HEK293 (cell line): Measurements from ENCODE around the gene ETV6.

Source experiments
- CTCF ChIA-PET: fragments of 350-600 bp; formaldehyde crosslinking; extraction: SDS; loops from one replicate; lab custom pipeline; 2021; ENCODE audit warnings: antibody characterized with exemption; lab: Yijun Ruan, JAX
- POLR2A ChIA-PET: fragments of 300-600 bp; formaldehyde crosslinking; extraction: SDS; loops from one replicate; lab custom pipeline; 2020; ENCODE audit warnings: antibody characterized with exemption, inconsistent platforms; lab: Yijun Ruan, JAX
- H3K27ac ChIP-seq: fragments of 200-500 bp; sonication (Bioruptor generic); 2 replicates; pipeline ENCODE4 v1.5.1; 2014; ENCODE audit warnings: low read depth, low read length, control low read depth, inconsistent platforms; ENCODE audit errors: extremely low read depth
- H3K36me3 ChIP-seq, 2 experiments: fragments of 200-500 bp in 1 of 2; sonication (Bioruptor generic) in 1 of 2; 1 replicate in 1 of 2; 2 replicates in 1 of 2; pipeline ENCODE4 v1.5.1; 2014 to 2017; ENCODE audit warnings: inconsistent platforms in 2 of 2, low read length in 2 of 2; ENCODE audit not compliant: control insufficient read depth in 2 of 2, insufficient read depth in 1 of 2
- H3K4me1 ChIP-seq: fragments of 200-500 bp; sonication (Bioruptor generic); 2 replicates; pipeline ENCODE4 v1.5.1; 2014; ENCODE audit warnings: mild to moderate bottlenecking, low read length, inconsistent platforms; ENCODE audit not compliant: control insufficient read depth, insufficient read depth
- H3K4me3 ChIP-seq: 2 replicates; pipeline ENCODE4 v1.5.1; 2011; ENCODE audit warnings: low read depth, mild to moderate bottlenecking, control low read depth, low read length, moderate library complexity
- H3K9me3 ChIP-seq: fragments of 200-500 bp; sonication (Bioruptor generic); 2 replicates; pipeline ENCODE4 v1.5.1; 2014; ENCODE audit warnings: low read depth, low read length, inconsistent platforms; ENCODE audit not compliant: control insufficient read depth, insufficient read depth
- ATF2 ChIP-seq: fragments of 450-650 bp; formaldehyde crosslinking; IDR thresholded peaks from 2 replicates; pipeline ENCODE4 v1.5.1; 2016; ENCODE audit warnings: missing biosample characterization, missing genetic modification characterization, low read depth
- IKZF3 ChIP-seq: fragments of 450-650 bp; IDR thresholded peaks from 2 replicates; pipeline ENCODE4 v1.5.0; 2018; ENCODE audit warnings: missing biosample characterization, mild to moderate bottlenecking, missing genetic modification characterization, moderate library complexity
- KLF8 ChIP-seq: fragments of 450-650 bp; formaldehyde crosslinking; IDR thresholded peaks from 2 replicates; pipeline ENCODE4 v1.5.1; 2016; ENCODE audit warnings: missing biosample characterization, missing genetic modification characterization
- SCRT2 ChIP-seq: fragments of 450-650 bp; formaldehyde crosslinking; IDR thresholded peaks from 2 replicates; pipeline ENCODE4 v1.5.1; 2016; ENCODE audit warnings: missing biosample characterization, missing genetic modification characterization
- SP2 ChIP-seq: fragments of 450-650 bp; formaldehyde crosslinking; IDR thresholded peaks from 2 replicates; pipeline ENCODE4 v1.5.1; 2016; ENCODE audit warnings: missing biosample characterization, missing genetic modification characterization
- ZNF112 ChIP-seq: fragments of 450-650 bp; formaldehyde crosslinking; IDR thresholded peaks from 2 replicates; pipeline ENCODE4 v1.5.0; 2017; ENCODE audit warnings: missing biosample characterization, missing genetic modification characterization
- ZNF138 ChIP-seq: fragments of 450-650 bp; formaldehyde crosslinking; IDR thresholded peaks from 2 replicates; pipeline ENCODE4 v1.5.1; 2016; ENCODE audit warnings: missing biosample characterization, missing genetic modification characterization, borderline replicate concordance
- ZNF157 ChIP-seq: fragments of 450-650 bp; formaldehyde crosslinking; IDR thresholded peaks from 2 replicates; pipeline ENCODE4 v1.5.1; 2016; ENCODE audit warnings: missing biosample characterization, missing genetic modification characterization
- ZNF169 ChIP-seq: fragments of 450-650 bp; formaldehyde crosslinking; IDR thresholded peaks from 2 replicates; pipeline ENCODE4 v1.5.1; 2016; ENCODE audit warnings: missing biosample characterization, missing genetic modification characterization
- ZNF214 ChIP-seq: fragments of 450-650 bp; formaldehyde crosslinking; IDR thresholded peaks from 2 replicates; pipeline ENCODE4 v1.5.1; 2017; ENCODE audit warnings: missing biosample characterization, mild to moderate bottlenecking, missing genetic modification characterization, borderline replicate concordance
- ZNF223 ChIP-seq: fragments of 450-650 bp; formaldehyde crosslinking; IDR thresholded peaks from 2 replicates; pipeline ENCODE4 v1.5.1; 2016; ENCODE audit warnings: missing biosample characterization, missing genetic modification characterization
- ZNF350 ChIP-seq: fragments of 450-650 bp; formaldehyde crosslinking; IDR thresholded peaks from 2 replicates; pipeline ENCODE4 v1.5.0; 2017; ENCODE audit warnings: missing biosample characterization, mild to moderate bottlenecking, missing genetic modification characterization
- ZNF37A ChIP-seq: fragments of 450-650 bp; IDR thresholded peaks from 2 replicates; pipeline ENCODE4 v1.5.1; 2018; ENCODE audit warnings: missing biosample characterization, missing genetic modification characterization
- ZNF514 ChIP-seq: fragments of 450-650 bp; formaldehyde crosslinking; IDR thresholded peaks from 2 replicates; pipeline ENCODE4 v1.5.1; 2016; ENCODE audit warnings: missing biosample characterization, missing genetic modification characterization
- ZNF585B ChIP-seq: fragments of 450-650 bp; formaldehyde crosslinking; IDR thresholded peaks from 2 replicates; pipeline ENCODE4 v1.5.1; 2016; ENCODE audit warnings: missing biosample characterization, missing genetic modification characterization
- ZNF701 ChIP-seq: fragments of 450-650 bp; formaldehyde crosslinking; IDR thresholded peaks from 2 replicates; pipeline ENCODE4 v1.5.1; 2016; ENCODE audit warnings: missing biosample characterization, missing genetic modification characterization
- ZNF704 ChIP-seq: fragments of 450-650 bp; formaldehyde crosslinking; IDR thresholded peaks from 2 replicates; pipeline ENCODE4 v1.5.1; 2016; ENCODE audit warnings: missing biosample characterization, missing genetic modification characterization
- ZNF76 ChIP-seq: fragments of 450-650 bp; formaldehyde crosslinking; IDR thresholded peaks from 2 replicates; pipeline ENCODE4; 2016; ENCODE audit warnings: low read depth, missing biosample characterization, missing genetic modification characterization, borderline replicate concordance
- ZNF777 ChIP-seq: fragments of 450-650 bp; formaldehyde crosslinking; IDR thresholded peaks from 2 replicates; pipeline ENCODE4 v1.5.1; 2017; ENCODE audit warnings: missing biosample characterization, missing genetic modification characterization, borderline replicate concordance
- ZNF843 ChIP-seq: fragments of 450-650 bp; formaldehyde crosslinking; IDR thresholded peaks from 2 replicates; pipeline ENCODE4 v1.5.1; 2016; ENCODE audit warnings: missing biosample characterization, missing genetic modification characterization
- TF ChIP-seq, protein P1 (sequence below): fragments of 450-650 bp; formaldehyde crosslinking; IDR thresholded peaks from 2 replicates; pipeline ENCODE4 v1.5.1; 2016; ENCODE audit warnings: missing biosample characterization, missing genetic modification characterization
- TF ChIP-seq, protein P2 (sequence below): fragments of 450-650 bp; formaldehyde crosslinking; IDR thresholded peaks from 2 replicates; pipeline ENCODE4 v1.5.1; 2016; ENCODE audit warnings: missing biosample characterization, missing genetic modification characterization
- TF ChIP-seq, protein P3 (sequence below): fragments of 450-650 bp; formaldehyde crosslinking; IDR thresholded peaks from 2 replicates; pipeline ENCODE4 v1.5.0; 2017; ENCODE audit warnings: missing biosample characterization, missing genetic modification characterization, borderline replicate concordance
- TF ChIP-seq, protein P4 (sequence below): fragments of 450-650 bp; formaldehyde crosslinking; IDR thresholded peaks from 2 replicates; pipeline ENCODE4 v1.5.1; 2016; ENCODE audit warnings: missing biosample characterization, missing genetic modification characterization

ETV6 gene

DNA sequence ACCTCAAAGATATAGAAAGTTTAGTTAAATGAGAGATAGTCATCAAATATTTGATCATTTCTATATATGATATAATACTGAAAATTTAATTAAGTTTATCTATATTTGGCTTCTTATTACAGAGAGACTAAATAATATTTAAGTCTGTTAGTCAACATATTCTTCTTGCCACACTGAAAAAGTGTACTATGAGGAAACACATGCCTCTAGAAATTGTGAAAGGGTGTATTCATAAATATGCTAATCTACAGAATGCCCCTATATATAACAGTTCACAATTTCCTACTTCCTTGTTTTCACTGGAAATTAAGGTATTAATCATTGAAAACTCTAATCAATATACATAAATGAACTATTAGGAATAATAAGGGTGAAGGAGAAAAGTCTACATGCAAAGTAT lies 31.4 kb upstream of the ETV6 start:
- ChIA-PET CTCF (interaction anchor here (0.5 kb wide), 1 partner anchor 414 kb away, joined by 3 read pairs; no protein-coding TSS in a partner anchor), POLR2A (no interaction called here)
- Histone ChIP-seq H3K9me3 (no peaks in the 10 kb centered on the region), H3K4me3 (no peak overlapping the region), H3K27ac (no peak overlapping the region), H3K4me1 (no peaks in the 10 kb centered on the region)
- TF ChIP-seq ZNF777 (no peak), ZNF514 (tag by site-specific recombination) (no peak), ZNF585B (tag by site-specific recombination) (no peak), ZNF37A (tag by site-specific recombination) (no peak), ZNF138 (tag by site-specific recombination) (no peak), ZNF157 (tag by site-specific recombination) (no peak), ZNF169 (no peak), SCRT2 (tag by site-specific recombination) (no peak), ZNF843 (tag by site-specific recombination) (no peak), SP2 (tag by site-specific recombination) (no peak), ZNF701 (tag by site-specific recombination) (no peak)
- TF ChIP-seq, protein P1, sequence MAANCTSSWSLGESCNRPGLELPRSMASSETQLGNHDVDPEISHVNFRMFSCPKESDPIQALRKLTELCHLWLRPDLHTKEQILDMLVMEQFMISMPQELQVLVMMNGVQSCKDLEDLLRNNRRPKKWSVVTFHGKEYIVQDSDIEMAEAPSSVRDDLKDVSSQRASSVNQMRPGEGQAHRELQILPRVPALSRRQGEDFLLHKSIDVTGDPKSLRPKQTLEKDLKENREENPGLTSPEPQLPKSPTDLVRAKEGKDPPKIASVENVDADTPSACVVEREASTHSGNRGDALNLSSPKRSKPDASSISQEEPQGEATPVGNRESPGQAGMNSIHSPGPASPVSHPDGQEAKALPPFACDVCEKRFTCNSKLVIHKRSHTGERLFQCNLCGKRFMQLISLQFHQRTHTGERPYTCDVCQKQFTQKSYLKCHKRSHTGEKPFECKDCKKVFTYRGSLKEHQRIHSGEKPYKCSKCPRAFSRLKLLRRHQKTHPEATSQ (tag by site-specific recombination): no peak
- TF ChIP-seq, all 188 proteins: peak for 0
- no peaks in the 10 kb centered on the region for H3K36me3 ChIP-seq

DNA sequence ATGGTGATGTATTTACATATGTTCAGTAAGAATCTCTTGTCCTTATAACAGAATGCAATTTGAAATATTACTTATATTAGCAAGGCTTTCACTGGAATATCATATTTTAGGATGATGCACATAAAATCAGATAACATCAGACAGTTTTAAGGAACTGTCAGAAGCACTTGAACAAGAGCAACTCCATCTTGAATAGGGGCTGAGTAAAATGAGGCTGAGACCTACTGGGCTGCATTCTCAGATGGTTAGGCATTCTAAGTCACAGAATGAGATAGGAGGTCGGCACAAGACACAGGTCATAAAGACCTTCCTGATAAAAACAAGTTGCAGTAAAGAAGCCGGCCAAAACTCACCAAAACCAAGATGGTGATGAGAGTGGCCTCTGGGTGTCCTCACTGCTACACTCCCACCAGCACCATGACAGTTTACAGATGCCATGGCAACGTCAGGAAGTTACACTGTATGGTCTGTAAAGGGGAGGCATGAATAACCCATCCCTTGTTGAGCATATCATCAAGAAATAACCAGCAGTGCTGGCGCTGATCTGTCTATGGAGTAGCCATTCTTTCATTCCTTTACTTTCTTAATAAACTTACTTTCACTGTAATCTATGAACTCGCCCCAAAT lies 27.6 kb upstream of the ETV6 start:
- CTCF ChIA-PET: interaction anchor here (0.6 kb wide), 1 partner anchor 13 kb away, joined by 3 read pairs; no protein-coding TSS in a partner anchor
- H3K9me3 ChIP-seq: no peaks in the 10 kb centered on the region
- H3K4me1 ChIP-seq: no peaks in the 10 kb centered on the region
- no peak overlapping the region for H3K4me3 ChIP-seq
- H3K36me3 ChIP-seq: no peaks in the 10 kb centered on the region
- POLR2A ChIA-PET: no interaction called here
- no peak overlapping the region for H3K27ac ChIP-seq
- no peak for TF ChIP-seq ZNF112 (tag by site-specific recombination)
- TF ChIP-seq ZNF350: no peak
- TF ChIP-seq, protein P2, sequence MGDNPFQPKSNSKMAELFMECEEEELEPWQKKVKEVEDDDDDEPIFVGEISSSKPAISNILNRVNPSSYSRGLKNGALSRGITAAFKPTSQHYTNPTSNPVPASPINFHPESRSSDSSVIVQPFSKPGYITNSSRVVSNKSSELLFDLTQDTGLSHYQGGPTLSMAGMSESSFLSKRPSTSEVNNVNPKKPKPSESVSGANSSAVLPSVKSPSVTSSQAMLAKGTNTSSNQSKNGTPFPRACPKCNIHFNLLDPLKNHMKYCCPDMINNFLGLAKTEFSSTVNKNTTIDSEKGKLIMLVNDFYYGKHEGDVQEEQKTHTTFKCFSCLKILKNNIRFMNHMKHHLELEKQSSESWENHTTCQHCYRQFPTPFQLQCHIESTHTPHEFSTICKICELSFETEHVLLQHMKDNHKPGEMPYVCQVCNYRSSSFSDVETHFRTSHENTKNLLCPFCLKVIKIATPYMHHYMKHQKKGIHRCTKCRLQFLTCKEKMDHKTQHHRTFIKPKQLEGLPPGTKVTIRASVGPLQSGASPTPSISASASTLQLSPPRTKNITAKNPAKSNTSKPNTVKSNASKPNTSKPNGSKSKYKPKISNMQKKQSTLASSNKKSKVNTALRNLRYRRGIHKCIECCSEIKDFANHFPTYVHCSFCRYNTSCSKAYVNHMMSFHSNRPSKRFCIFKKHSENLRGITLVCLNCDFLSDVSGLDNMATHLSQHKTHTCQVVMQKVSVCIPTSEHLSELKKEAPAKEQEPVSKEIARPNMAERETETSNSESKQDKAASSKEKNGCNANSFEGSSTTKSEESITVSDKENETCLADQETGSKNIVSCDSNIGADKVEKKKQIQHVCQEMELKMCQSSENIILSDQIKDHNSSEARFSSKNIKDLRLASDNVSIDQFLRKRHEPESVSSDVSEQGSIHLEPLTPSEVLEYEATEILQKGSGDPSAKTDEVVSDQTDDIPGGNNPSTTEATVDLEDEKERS (tag by site-specific recombination): no peak
- TF ChIP-seq ZNF76 (tag by site-specific recombination): no peak
- no peak for TF ChIP-seq IKZF3
- no peak for TF ChIP-seq ATF2 (tag by site-specific recombination)
- TF ChIP-seq, protein P3, sequence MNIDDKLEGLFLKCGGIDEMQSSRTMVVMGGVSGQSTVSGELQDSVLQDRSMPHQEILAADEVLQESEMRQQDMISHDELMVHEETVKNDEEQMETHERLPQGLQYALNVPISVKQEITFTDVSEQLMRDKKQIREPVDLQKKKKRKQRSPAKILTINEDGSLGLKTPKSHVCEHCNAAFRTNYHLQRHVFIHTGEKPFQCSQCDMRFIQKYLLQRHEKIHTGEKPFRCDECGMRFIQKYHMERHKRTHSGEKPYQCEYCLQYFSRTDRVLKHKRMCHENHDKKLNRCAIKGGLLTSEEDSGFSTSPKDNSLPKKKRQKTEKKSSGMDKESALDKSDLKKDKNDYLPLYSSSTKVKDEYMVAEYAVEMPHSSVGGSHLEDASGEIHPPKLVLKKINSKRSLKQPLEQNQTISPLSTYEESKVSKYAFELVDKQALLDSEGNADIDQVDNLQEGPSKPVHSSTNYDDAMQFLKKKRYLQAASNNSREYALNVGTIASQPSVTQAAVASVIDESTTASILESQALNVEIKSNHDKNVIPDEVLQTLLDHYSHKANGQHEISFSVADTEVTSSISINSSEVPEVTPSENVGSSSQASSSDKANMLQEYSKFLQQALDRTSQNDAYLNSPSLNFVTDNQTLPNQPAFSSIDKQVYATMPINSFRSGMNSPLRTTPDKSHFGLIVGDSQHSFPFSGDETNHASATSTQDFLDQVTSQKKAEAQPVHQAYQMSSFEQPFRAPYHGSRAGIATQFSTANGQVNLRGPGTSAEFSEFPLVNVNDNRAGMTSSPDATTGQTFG (tag by site-specific recombination): no peak
- no peak for TF ChIP-seq ZNF704 (tag by site-specific recombination)
- no peak for TF ChIP-seq KLF8 (tag by site-specific recombination)
- TF ChIP-seq, protein P4, sequence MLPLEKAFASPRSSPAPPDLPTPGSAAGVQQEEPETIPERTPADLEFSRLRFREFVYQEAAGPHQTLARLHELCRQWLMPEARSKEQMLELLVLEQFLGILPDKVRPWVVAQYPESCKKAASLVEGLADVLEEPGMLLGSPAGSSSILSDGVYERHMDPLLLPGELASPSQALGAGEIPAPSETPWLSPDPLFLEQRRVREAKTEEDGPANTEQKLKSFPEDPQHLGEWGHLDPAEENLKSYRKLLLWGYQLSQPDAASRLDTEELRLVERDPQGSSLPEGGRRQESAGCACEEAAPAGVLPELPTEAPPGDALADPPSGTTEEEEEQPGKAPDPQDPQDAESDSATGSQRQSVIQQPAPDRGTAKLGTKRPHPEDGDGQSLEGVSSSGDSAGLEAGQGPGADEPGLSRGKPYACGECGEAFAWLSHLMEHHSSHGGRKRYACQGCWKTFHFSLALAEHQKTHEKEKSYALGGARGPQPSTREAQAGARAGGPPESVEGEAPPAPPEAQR (tag by site-specific recombination): no peak
- TF ChIP-seq ZNF223 (tag by site-specific recombination): no peak
- no peak for TF ChIP-seq ZNF214 (tag by site-specific recombination)
